ENCODE measurements around the gene BACH1.

The BACH1 gene

GRCh38 chr21:29305068-29305467 lies 6.3 kb downstream of the BACH1 start:
- Histone ChIP-seq H3K79me2 (ENCODE audit: low read length) (peaks cover 100% of the 10 kb centered on the region), H3K36me3 (replicated peaks; ENCODE audit: insufficient read depth, low read length) (no peaks in the 10 kb centered on the region), H3K27ac (ENCODE audit: low read length) (no peak overlapping the region), H2AFZ (ENCODE audit: low read length) (no peak overlapping the region), H3K4me2 (ENCODE audit: low read depth, low read length) (no peak overlapping the region), H4K20me1 (ENCODE audit: insufficient read depth, low read length) (peaks cover 41% of the 10 kb centered on the region), H3F3A (ENCODE audit: insufficient read depth, low read length) (peaks cover 8% of the 10 kb centered on the region), H3K4me3 (ENCODE audit: low read length) (no peak overlapping the region), H3K9me3 (replicated peaks; ENCODE audit: insufficient read depth, low read length) (no peaks in the 10 kb centered on the region), H3K9me2 (replicated peaks; ENCODE audit: insufficient read depth, low read length) (no peaks in the 10 kb centered on the region), H3K9ac (ENCODE audit: low read length) (no peak overlapping the region), H3K27me3 (replicated peaks; ENCODE audit: insufficient read depth, low read length) (no peaks in the 10 kb centered on the region), H3K4me1 (ENCODE audit: low read length) (peaks cover 22% of the 10 kb centered on the region)
- no peak for DNase-seq
- TF ChIP-seq EZH2 (optimal IDR thresholded peaks at IDR 0.05; ENCODE audit: low read depth, low read length), result no peak
- no peak for TF ChIP-seq EZH2phosphoT487 (IDR thresholded peaks at IDR 0.05; ENCODE audit: low read length)
- TF ChIP-seq, protein P1, sequence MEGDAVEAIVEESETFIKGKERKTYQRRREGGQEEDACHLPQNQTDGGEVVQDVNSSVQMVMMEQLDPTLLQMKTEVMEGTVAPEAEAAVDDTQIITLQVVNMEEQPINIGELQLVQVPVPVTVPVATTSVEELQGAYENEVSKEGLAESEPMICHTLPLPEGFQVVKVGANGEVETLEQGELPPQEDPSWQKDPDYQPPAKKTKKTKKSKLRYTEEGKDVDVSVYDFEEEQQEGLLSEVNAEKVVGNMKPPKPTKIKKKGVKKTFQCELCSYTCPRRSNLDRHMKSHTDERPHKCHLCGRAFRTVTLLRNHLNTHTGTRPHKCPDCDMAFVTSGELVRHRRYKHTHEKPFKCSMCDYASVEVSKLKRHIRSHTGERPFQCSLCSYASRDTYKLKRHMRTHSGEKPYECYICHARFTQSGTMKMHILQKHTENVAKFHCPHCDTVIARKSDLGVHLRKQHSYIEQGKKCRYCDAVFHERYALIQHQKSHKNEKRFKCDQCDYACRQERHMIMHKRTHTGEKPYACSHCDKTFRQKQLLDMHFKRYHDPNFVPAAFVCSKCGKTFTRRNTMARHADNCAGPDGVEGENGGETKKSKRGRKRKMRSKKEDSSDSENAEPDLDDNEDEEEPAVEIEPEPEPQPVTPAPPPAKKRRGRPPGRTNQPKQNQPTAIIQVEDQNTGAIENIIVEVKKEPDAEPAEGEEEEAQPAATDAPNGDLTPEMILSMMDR (IDR thresholded peaks at IDR 0.05; ENCODE audit: low read length), result no peak

- H3K4me3 ChIP-seq (ENCODE audit: low read length), result no peak overlapping the region
- no peak overlapping the region for H3K9ac ChIP-seq (ENCODE audit: low read length)
- H2AFZ ChIP-seq (ENCODE audit: low read length), result no peak overlapping the region
- H3K27ac ChIP-seq (ENCODE audit: low read length), result no peak overlapping the region
- peaks cover 100% of the 10 kb centered on the region for H3K79me2 ChIP-seq (ENCODE audit: low read length)
- TF ChIP-seq EZH2 (optimal IDR thresholded peaks at IDR 0.05; ENCODE audit: low read depth, low read length), result no peak
- TF ChIP-seq EZH2phosphoT487 (IDR thresholded peaks at IDR 0.05; ENCODE audit: low read length), result no peak
- TF ChIP-seq, protein P1 (IDR thresholded peaks at IDR 0.05; ENCODE audit: low read length), result no peak
- H4K20me1 ChIP-seq (ENCODE audit: insufficient read depth, low read length), result peaks cover 46% of the 10 kb centered on the region
- H3K9me3 ChIP-seq (replicated peaks; ENCODE audit: insufficient read depth, low read length), result no peaks in the 10 kb centered on the region
- no peak overlapping the region for H3K4me2 ChIP-seq (ENCODE audit: low read depth, low read length)
- no peak for DNase-seq
- peaks cover 22% of the 10 kb centered on the region for H3K4me1 ChIP-seq (ENCODE audit: low read length)
- H3F3A ChIP-seq (ENCODE audit: insufficient read depth, low read length), result 0 out of 2 replicates have a peak, but pooled peaks cover 4% of the 10 kb centered on the region
- H3K27me3 ChIP-seq (replicated peaks; ENCODE audit: insufficient read depth, low read length), result no peaks in the 10 kb centered on the region
- H3K9me2 ChIP-seq (replicated peaks; ENCODE audit: insufficient read depth, low read length), result no peaks in the 10 kb centered on the region
- H3K36me3 ChIP-seq (replicated peaks; ENCODE audit: insufficient read depth, low read length), result no peaks in the 10 kb centered on the region
These were observed 6.8 kb downstream of the BACH1 start for GRCh38 chr21:29305561-29305960.

DNA sequence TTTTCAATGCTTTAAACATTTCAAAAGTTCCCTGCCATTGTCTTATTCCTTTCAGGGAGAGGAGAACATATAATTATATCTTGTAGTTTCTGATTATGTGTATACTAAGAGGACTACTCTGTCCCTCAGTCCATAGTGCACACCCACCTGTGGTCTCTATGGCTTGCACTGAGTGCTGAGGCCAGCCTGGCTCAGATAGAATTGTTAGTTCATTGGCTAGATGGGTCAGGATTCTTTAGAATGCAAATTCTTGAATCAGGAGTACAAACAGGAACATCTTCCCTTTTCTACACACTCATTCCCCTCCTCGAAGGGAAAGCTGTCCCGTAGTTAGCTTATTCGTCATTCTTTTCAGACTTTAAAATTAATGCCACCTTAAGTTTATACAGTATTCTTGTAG lies 8.2 kb downstream of the BACH1 start:
- no peak for DNase-seq
- Histone ChIP-seq H3F3A (ENCODE audit: insufficient read depth, low read length) (no peaks in the 10 kb centered on the region), H4K20me1 (ENCODE audit: insufficient read depth, low read length) (peaks cover 39% of the 10 kb centered on the region), H3K36me3 (replicated peaks; ENCODE audit: insufficient read depth, low read length) (no peaks in the 10 kb centered on the region), H3K27ac (ENCODE audit: low read length) (no peak overlapping the region), H3K4me1 (ENCODE audit: low read length) (peaks cover 8% of the 10 kb centered on the region; the same call in 1 of the 2 replicates), H3K9me2 (replicated peaks; ENCODE audit: insufficient read depth, low read length) (no peaks in the 10 kb centered on the region), H3K4me2 (ENCODE audit: low read depth, low read length) (no peak overlapping the region), H3K4me3 (ENCODE audit: low read length) (no peak overlapping the region), H3K79me2 (ENCODE audit: low read length) (peaks cover 100% of the 10 kb centered on the region), H2AFZ (ENCODE audit: low read length) (no peak overlapping the region), H3K9me3 (replicated peaks; ENCODE audit: insufficient read depth, low read length) (no peaks in the 10 kb centered on the region), H3K27me3 (replicated peaks; ENCODE audit: insufficient read depth, low read length) (no peaks in the 10 kb centered on the region), H3K9ac (ENCODE audit: low read length) (no peak overlapping the region)
- TF ChIP-seq EZH2phosphoT487 (IDR thresholded peaks at IDR 0.05; ENCODE audit: low read length), result no peak
- no peak for TF ChIP-seq EZH2 (optimal IDR thresholded peaks at IDR 0.05; ENCODE audit: low read depth, low read length)
- TF ChIP-seq, protein P1 (IDR thresholded peaks at IDR 0.05; ENCODE audit: low read length), result no peak
